Activated naive CD4-positive, alpha-beta T cell (primary cell): ENCODE measurements around the gene SNX25.

ENCODE experiments used
- DNase-seq, 4 experiments: peaks; one replicate each; lab custom pipeline; 2025; lab: John Stamatoyannopoulos, UW

Gene SNX25

GRCh38 chr4:185380320-185380719 lies 170.9 kb downstream of the SNX25 start:
- no peak for DNase-seq

GRCh38 chr4:185381288-185382196 lies 172.1 kb downstream of the SNX25 start:
- no peak for DNase-seq

GRCh38 chr4:185382754-185383153 lies 173.4 kb downstream of the SNX25 start:
- DNase-seq: no peak

GRCh38 chr4:185383451-185383850 lies 174.1 kb downstream of the SNX25 start:
- DNase-seq: no peak

- DNase-seq: no peak
Measured at GRCh38 chr4:185384061-185384460, 174.7 kb downstream of the SNX25 start.

GRCh38 chr4:185384930-185385331 lies 175.5 kb downstream of the SNX25 start:
- no peak for DNase-seq

- DNase-seq: no peak
Measured at GRCh38 chr4:185387957-185388356, 178.6 kb downstream of the SNX25 start.

- DNase-seq: no peak
Measured at GRCh38 chr4:185390941-185391340, 181.5 kb downstream of the SNX25 start.

GRCh38 chr4:185392156-185392555 lies 182.8 kb downstream of the SNX25 start:
- DNase-seq: no peak

GRCh38 chr4:185394568-185395237 lies 185.3 kb downstream of the SNX25 start:
- DNase-seq: no peak

GRCh38 chr4:185395238-185395955 lies 186.0 kb downstream of the SNX25 start, which contains the start of gene LRP2BP:
TSS of gene LRP2BP (minus strand) at chr4:185395924. CDS start at chr4:185378186, 17,738 bp downstream.
- DNase-seq: no peak

- peak; percentile 87 to 94 (median 90) for DNase-seq
Measured at GRCh38 chr4:185395956-185396723, 186.7 kb downstream of the SNX25 start.

GRCh38 chr4:185396724-185397385 lies 187.5 kb downstream of the SNX25 start, which contains the start of gene ANKRD37:
TSS of gene ANKRD37 (plus strand) at chr4:185396841. CDS start at chr4:185396924, 83 bp downstream.
- DNase-seq: peak in 1 of 4 experiments; percentile 24

- no peak for DNase-seq
Measured at GRCh38 chr4:185398618-185399017, 189.2 kb downstream of the SNX25 start.

- DNase-seq: no peak
Measured at GRCh38 chr4:185399466-185399865, 190.1 kb downstream of the SNX25 start.

- DNase-seq: no peak
Measured at GRCh38 chr4:185404031-185404430, 194.6 kb downstream of the SNX25 start.

- DNase-seq: no peak
Measured at GRCh38 chr4:185405296-185405999, 196.1 kb downstream of the SNX25 start.

GRCh38 chr4:185408432-185408831 lies 199.0 kb downstream of the SNX25 start:
- no peak for DNase-seq

GRCh38 chr4:185411849-185412248 lies 202.5 kb downstream of the SNX25 start:
- DNase-seq: no peak

GRCh38 chr4:185412412-185412811 lies 203.0 kb downstream of the SNX25 start:
- no peak for DNase-seq
